Cardiac fibroblast (primary cell): ENCODE results near the gene CCT4.
"Not testable (repeated sequence)": the region's sequence is repeated elsewhere in the genome, so short reads cannot be mapped to it uniquely, and the experiment has no call there.

Experiments
- DNase-seq, 2 donors: peaks; one replicate each; pipeline versions ENCODE4 v3.0.0 to v3.0.0-alpha.2; 2010; ENCODE audit warnings: low read depth in 2 of 2
- H3K4me3 ChIP-seq, 2 donors: replicated peaks in 1 of 2; 1 replicate in 1 of 2; 2 replicates in 1 of 2; pipeline ENCODE4 v1.5.1; 2011; ENCODE audit warnings: low read depth in 2 of 2, low read length in 2 of 2, mild to moderate bottlenecking in 2 of 2, moderate library complexity in 1 of 2
- CTCF ChIP-seq: IDR thresholded peaks from one replicate; pipeline ENCODE4 v1.5.1; 2011; ENCODE audit warnings: low read depth, mild to moderate bottlenecking, low read length, inconsistent platforms

The CCT4 gene

GRCh38 chr2:61922714-61923113, 34.3 kb upstream of the CCT4 start:
- no peak overlapping the region for H3K4me3 ChIP-seq
- no peak for TF ChIP-seq CTCF

GRCh38 chr2:61920548-61920947, 32.1 kb upstream of the CCT4 start:
- no peak for DNase-seq
- H3K4me3 ChIP-seq: no peak overlapping the region
- TF ChIP-seq CTCF: no peak

More at GRCh38 chr2:61922714-61923113, 34.3 kb upstream of the CCT4 start:
- DNase-seq: no peak

GRCh38 chr2:61914794-61915193, 26.3 kb upstream of the CCT4 start:
- not testable (repeated sequence) for H3K4me3 ChIP-seq

DNA sequence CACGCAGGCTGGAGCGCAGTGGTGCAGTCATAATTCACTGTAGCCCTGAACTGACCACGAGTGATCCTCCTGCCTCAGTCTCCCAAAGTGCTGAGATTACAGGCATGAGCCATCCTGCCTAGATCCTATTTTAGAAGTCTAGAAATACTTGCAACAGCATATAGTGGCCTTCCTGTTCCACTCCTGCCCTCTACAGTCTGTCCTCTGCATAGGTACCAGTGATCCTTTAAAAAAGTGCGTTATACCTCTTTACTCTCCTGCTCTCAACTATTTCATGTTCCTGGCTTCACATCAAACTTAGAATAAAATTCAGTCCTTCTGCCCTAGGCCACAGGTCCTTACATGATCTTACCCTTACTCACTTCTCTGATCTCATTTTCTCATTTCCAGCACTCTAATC, 23.1 kb upstream of the CCT4 start:
- no peak overlapping the region for H3K4me3 ChIP-seq
- peak; percentile 12 for TF ChIP-seq CTCF
- DNase-seq: no peak

More at GRCh38 chr2:61914794-61915193, 26.3 kb upstream of the CCT4 start:
- DNase-seq: not testable (repeated sequence)

- peak; percentile 16 to 19 for DNase-seq
- peak; percentile 18 for TF ChIP-seq CTCF
- no peak overlapping the region for H3K4me3 ChIP-seq
These were observed 22.1 kb upstream of the CCT4 start for GRCh38 chr2:61910603-61911002.

GRCh38 chr2:61909116-61909515, 20.7 kb upstream of the CCT4 start:
- DNase-seq: no peak
- no peak for TF ChIP-seq CTCF
- no peak overlapping the region for H3K4me3 ChIP-seq

- DNase-seq: no peak
- peak overlapping the region; percentile 72 to 76 for H3K4me3 ChIP-seq
- TF ChIP-seq CTCF: no peak
These were observed 17.7 kb upstream of the CCT4 start for GRCh38 chr2:61906186-61906470.
